ENCODE measurements around the gene GALNT3.

DNA sequence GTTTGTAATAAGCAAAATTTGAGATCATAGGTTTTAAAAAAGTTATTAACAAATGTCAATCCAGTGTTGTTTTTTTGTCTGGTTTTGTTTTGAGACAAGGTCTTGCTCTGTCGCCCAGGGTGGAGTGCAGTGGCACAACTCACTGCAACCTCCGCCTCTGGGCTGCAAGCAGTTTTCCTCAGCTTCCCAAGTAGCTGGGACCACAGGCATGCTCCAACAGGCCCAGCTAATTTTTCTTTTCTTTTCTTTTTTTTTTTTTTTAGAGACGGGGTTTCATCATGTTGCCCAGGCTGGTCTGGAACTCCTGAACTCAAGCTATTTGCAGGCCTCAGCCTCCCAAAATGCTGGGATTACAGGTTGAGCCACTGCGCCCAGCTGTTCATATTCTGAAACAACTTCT, 31.3 kb downstream of the GALNT3 start:
- TF ChIP-seq YY1 (IDR thresholded peaks at IDR 0.05; ENCODE audit: insufficient read depth, insufficient read length) (no peak), ZNF274 (IDR thresholded peaks at IDR 0.05; ENCODE audit: low read depth, low read length) (no peak), SUZ12 (IDR thresholded peaks at IDR 0.05; ENCODE audit: extremely low read depth, insufficient read depth, insufficient read length) (no peak)
